Mucosa of descending colon (tissue), 3 donors: Measurements from ENCODE around the gene NUCKS1. TPM values are rescaled to one million over a fixed set of nuclear protein-coding genes. Genes with fewer than 3 reads are reported as not detected.

ENCODE experiments used
- ATAC-seq: fragments of 200-7000 bp; cut with Tn5 transposase; one replicate; pipeline ENCODE4 v1.9.1; 2020; ENCODE audit warnings: mild to moderate bottlenecking, moderate library complexity
- DNase-seq, 3 donors: peaks; one replicate each; pipeline ENCODE4 v3.0.0-alpha.2; 2020
- H3K36me3 ChIP-seq: fragments of 200-600 bp; one replicate; pipeline ENCODE4 v1.8.0; 2021; ENCODE audit warnings: low read depth, mild to moderate bottlenecking
- H3K4me1 ChIP-seq: fragments of 200-600 bp; one replicate; pipeline ENCODE4 v1.8.0; 2021; ENCODE audit warnings: low read depth, mild to moderate bottlenecking
- H3K4me3 ChIP-seq: fragments of 200-600 bp; one replicate; pipeline ENCODE4 v1.8.0; 2021; ENCODE audit warnings: mild to moderate bottlenecking
- H3K9me3 ChIP-seq: fragments of 200-600 bp; one replicate; pipeline ENCODE4 v1.8.0; 2021; ENCODE audit warnings: mild to moderate bottlenecking
- intact Hi-C, 2 donors: fragments of 100-400 bp; cut with DNase I in 1 of 2; cut with micrococcal nuclease in 1 of 2; formaldehyde crosslinking; loops; one replicate each; pipeline versions ENCODE4 v1.11.0 to v1.11.1; 2022; cut with DNase I, micrococcal nuclease
- total RNA-seq, 3 donors: library from RNA; stranded (reverse); fragmentation: NEBNext Ultra II Directional in 2 of 3; extraction: Animal tissue kit (Norgen Biotek cat#: 25700) in 2 of 3; gene quantifications; one replicate each; pipeline versions ENCODE4 v1.2.1 to v1.2.4, GENCODE V29; 2021 to 2023
- TF ChIP-seq, protein P1 (sequence below): fragments of 200-600 bp; IDR thresholded peaks from one replicate; pipeline ENCODE4 v1.8.0; 2022; ENCODE audit warnings: antibody characterized with exemption, mild to moderate bottlenecking
- donor health status: DM: no; HTN: no; CAD: no; lungs with moderate emphysema.
- donor health status: DM: no; HTN: no; CAD: no.
- donor health status: DM: no; HTN: yes; CAD: no.

The NUCKS1 gene
- total RNA-seq, 3 donors from 2014 or later: 52.7 to 140 (median 103) TPM

DNA sequence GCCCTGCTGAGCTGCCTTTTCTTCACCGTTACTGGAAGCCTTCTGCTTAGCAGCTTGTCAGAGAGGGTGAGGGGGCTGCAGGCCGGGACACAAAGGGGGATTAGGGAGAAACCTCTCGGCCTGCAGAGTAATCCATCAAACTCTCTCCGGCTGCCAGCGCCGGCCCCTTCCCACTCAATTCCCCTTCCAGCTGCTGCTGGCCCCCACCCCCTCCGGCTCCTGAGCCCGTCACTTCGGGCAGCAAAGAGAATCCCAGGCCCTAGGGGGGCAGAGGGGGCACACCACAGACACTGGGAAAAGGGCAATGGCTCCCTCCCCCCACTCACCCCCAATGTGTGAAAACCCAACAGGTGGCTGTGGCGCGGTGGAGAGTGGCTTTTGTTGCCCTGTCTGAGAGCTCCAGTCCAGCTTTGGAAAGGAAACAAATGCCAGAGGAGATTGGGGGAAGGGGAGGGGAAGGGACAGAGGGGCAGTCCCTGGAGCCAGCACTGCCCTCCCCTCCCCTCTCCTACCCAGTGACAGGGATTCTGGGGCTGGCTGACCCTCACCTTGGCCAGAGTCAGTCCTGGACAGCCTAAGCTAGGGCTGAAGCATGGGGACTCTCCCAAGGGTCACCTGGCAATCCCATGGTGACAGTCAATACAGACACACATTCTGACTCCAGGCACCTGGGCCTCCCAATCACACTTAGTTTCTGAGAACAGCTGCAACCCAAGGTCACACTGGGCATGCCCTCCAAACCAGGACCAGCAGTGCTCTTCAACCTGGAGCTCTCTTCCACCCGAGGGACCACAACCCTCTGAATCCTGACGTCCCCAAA, 79.2 kb downstream of the NUCKS1 start:
- DNase-seq (no peak), ATAC-seq (no peak)
- TF ChIP-seq, protein P1, sequence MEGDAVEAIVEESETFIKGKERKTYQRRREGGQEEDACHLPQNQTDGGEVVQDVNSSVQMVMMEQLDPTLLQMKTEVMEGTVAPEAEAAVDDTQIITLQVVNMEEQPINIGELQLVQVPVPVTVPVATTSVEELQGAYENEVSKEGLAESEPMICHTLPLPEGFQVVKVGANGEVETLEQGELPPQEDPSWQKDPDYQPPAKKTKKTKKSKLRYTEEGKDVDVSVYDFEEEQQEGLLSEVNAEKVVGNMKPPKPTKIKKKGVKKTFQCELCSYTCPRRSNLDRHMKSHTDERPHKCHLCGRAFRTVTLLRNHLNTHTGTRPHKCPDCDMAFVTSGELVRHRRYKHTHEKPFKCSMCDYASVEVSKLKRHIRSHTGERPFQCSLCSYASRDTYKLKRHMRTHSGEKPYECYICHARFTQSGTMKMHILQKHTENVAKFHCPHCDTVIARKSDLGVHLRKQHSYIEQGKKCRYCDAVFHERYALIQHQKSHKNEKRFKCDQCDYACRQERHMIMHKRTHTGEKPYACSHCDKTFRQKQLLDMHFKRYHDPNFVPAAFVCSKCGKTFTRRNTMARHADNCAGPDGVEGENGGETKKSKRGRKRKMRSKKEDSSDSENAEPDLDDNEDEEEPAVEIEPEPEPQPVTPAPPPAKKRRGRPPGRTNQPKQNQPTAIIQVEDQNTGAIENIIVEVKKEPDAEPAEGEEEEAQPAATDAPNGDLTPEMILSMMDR: no peak
- Histone ChIP-seq H3K36me3 (no peaks in the 10 kb centered on the region), H3K4me3 (no peak overlapping the region), H3K9me3 (no peaks in the 10 kb centered on the region), H3K4me1 (peaks cover 69% of the 10 kb centered on the region)
- intact Hi-C loops: no loop called here

DNA sequence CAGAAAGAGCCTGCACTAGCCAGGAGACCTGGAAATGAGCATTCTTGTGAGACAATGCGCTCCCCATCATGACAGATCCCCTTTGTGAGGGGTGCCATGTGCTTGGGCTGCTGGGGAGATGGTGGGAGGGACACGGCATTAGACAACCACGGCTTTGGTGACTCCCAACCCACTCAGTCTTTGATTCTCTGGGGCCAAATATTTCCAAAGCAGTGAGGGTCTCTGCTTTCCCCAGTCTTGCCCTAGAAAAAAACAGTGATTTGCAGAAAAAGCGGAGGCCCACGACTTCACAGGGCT, 79.9 kb downstream of the NUCKS1 start:
- no peak overlapping the region for H3K4me3 ChIP-seq
- ATAC-seq: no peak
- H3K36me3 ChIP-seq: no peaks in the 10 kb centered on the region
- intact Hi-C loops: no loop called here
- peaks cover 68% of the 10 kb centered on the region for H3K4me1 ChIP-seq
- no peaks in the 10 kb centered on the region for H3K9me3 ChIP-seq
- DNase-seq: no peak
- TF ChIP-seq, protein P1: no peak

DNA sequence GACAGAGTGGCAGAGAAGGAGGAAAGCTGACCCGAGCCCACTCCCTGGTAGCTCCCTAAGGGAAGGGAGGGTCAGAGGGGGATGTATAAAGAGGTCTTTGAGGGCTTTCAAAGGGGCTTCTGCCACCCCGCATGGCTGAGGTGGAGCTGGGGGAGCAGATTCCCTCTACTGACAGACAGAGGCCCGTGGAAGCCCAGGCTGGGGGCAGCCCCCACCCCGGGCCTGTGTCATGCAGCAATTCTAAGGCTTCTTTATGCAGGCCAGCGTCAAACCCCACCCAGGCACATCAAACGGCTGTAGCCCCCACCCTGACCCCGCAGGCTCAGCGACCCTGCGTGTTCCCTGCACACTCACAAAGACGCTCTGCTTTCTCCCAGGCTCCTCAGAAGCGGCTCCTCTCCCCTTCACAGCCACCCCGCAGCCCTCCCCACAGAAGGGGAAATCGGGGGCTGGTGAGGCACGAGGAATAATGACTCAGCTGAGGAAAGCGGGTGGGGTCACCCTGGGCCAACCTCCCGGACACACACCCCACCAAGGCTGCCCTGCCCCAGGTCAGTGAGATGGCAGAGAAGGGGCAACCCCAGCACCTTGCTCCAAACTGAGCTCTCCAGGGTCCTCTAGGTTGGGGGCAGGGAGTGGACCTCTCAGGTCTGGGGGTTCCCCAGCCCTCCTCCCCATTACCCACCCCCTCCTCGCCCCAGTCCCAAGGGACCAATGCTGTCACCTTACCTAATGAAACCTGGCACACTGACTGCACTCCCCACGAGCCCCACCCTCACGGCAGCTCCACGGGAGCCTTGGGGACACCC, 80.4 kb downstream of the NUCKS1 start:
- Histone ChIP-seq H3K4me3 (no peak overlapping the region), H3K36me3 (no peaks in the 10 kb centered on the region), H3K9me3 (no peaks in the 10 kb centered on the region), H3K4me1 (peaks cover 70% of the 10 kb centered on the region)
- DNase-seq: peak; percentile 31 to 66 (median 48)
- intact Hi-C loops: no loop called here
- TF ChIP-seq, protein P1: no peak
- ATAC-seq: peak; percentile 3

DNA sequence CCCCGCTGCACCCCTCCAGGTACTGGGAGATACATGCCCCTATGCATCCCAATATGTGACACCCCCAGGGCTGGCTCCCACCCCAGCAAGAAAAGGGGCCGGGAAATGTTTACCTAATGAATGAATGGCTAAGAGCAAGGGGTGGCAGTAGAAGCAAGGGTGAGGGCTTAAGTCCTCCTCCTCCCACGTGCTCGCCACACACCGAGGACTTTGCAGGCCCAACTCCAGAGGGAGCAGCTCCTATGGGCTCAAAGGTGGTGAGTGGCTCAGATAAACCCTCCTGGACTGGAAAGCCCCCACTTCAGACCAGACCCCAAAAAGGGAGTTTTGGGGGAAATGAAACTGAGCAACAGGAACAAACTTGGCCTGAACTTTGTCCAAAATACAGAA, 81.0 kb downstream of the NUCKS1 start:
- ATAC-seq (no peak), DNase-seq (peak in 1 of 3 donors; percentile 19)
- TF ChIP-seq, protein P1: no peak
- Histone ChIP-seq H3K36me3 (no peaks in the 10 kb centered on the region), H3K4me1 (peaks cover 71% of the 10 kb centered on the region), H3K4me3 (no peak overlapping the region), H3K9me3 (no peaks in the 10 kb centered on the region)
- intact Hi-C loops: no loop called here

DNA sequence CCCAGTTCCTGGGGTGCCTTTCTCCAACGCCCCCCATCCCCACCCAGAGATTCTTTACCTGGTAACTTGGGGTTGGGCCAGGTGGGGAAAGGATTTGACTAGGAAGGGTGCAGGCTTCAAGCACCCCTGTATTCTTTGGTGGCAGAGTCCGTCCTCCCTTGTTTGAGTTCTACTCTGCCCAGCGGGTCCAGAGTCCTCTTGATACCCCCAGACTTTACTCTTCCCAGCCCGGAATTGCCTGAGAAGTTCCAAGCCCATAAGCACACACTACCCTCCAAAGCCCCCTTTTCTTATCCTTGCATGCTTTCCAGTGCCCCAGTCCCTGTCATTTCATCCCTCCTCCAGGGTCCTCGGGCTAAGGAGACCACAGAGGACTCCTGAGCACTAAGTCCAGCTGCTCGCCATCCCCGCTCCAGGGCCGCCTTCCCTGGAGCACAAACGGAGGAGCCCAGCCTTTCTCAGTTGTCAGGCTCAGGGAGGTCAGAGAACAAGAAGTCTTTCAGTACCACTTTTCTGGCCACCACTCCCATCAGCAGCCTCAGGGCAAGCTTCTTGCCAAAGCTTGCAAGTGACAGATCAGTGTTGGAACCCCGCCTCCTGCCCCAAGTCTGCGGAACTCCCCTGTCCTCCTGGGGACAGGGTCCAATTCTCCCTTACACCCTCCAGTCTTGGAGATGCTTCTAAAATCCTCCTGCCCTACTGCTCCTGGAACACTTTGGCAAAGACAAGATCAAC, 81.9 kb downstream of the NUCKS1 start:
- Histone ChIP-seq H3K9me3 (no peaks in the 10 kb centered on the region), H3K4me1 (peaks cover 64% of the 10 kb centered on the region), H3K4me3 (no peak overlapping the region), H3K36me3 (no peaks in the 10 kb centered on the region)
- DNase-seq: peak; percentile 38 to 65 (median 49)
- no peak for ATAC-seq
- intact Hi-C loops: no loop called here
- TF ChIP-seq, protein P1: no peak
